Progenitor cell of endocrine pancreas (in vitro differentiated cells): ENCODE results near the gene URGCP. TPM values are rescaled to one million over a fixed set of nuclear protein-coding genes. Genes with fewer than 3 reads are reported as not detected.

Experiments used
- DNase-seq: peaks from one replicate; pipeline ENCODE4 v3.0.0; 2021; ENCODE audit warnings: low spot score; ENCODE audit not compliant: unreplicated experiment
- H3K27ac Mint-ChIP-seq: 2 replicates; pipeline ENCODE4 v1.8.0; 2021; ENCODE audit warnings: mild to moderate bottlenecking, moderate library complexity, mixed read lengths
- H3K27me3 Mint-ChIP-seq: 2 replicates; pipeline ENCODE4 v1.8.0; 2021; ENCODE audit warnings: mixed read lengths
- H3K36me3 Mint-ChIP-seq: 2 replicates; pipeline ENCODE4 v1.8.0; 2022; ENCODE audit warnings: mixed read lengths; ENCODE audit not compliant: insufficient read depth
- H3K4me1 Mint-ChIP-seq: 2 replicates; pipeline ENCODE4 v1.8.0; 2021; ENCODE audit warnings: low read depth, mixed read lengths
- H3K4me3 Mint-ChIP-seq: 2 replicates; pipeline ENCODE4 v1.8.0; 2021; ENCODE audit warnings: low read depth, mild to moderate bottlenecking, moderate library complexity, mixed read lengths
- H3K9me3 Mint-ChIP-seq: 2 replicates; pipeline ENCODE4 v1.8.0; 2021; ENCODE audit warnings: low read depth, mixed read lengths
- CTCF ChIP-seq: fragments of 200-600 bp; sonication (generic); IDR thresholded peaks from one replicate; pipeline ENCODE4 v1.5.0; 2021; ENCODE audit warnings: antibody characterized with exemption, mild to moderate bottlenecking; ENCODE audit not compliant: unreplicated experiment
- total RNA-seq: library from RNA; stranded (reverse); gene quantifications from 2 replicates; pipeline ENCODE4 v1.2.1, GENCODE V29; 2021

The URGCP gene
- total RNA-seq, 1 donor from 2014 or later, result 40.0 TPM

- Mint-ChIP-seq H3K36me3 (peaks cover 14% of the 10 kb centered on the region), H3K4me3 (peak overlapping the region; percentile 65), H3K4me1 (peaks cover 15% of the 10 kb centered on the region), H3K9me3 (peaks cover 3% of the 10 kb centered on the region), H3K27ac (peak overlapping the region; percentile 53), H3K27me3 (peaks cover 9% of the 10 kb centered on the region)
- DNase-seq, result no peak
- TF ChIP-seq CTCF, result no peak
Measured at GRCh38 chr7:43868681-43869005, 37.8 kb downstream of the URGCP start.

GRCh38 chr7:43868181-43868580 is 38.2 kb downstream of the URGCP start:
- H3K27ac Mint-ChIP-seq, result no peak overlapping the region

GRCh38 chr7:43865277-43865676 is 41.1 kb downstream of the URGCP start:
- peaks cover 14% of the 10 kb centered on the region for H3K36me3 Mint-ChIP-seq
- H3K27me3 Mint-ChIP-seq, result peaks cover 5% of the 10 kb centered on the region
- H3K27ac Mint-ChIP-seq, result peak overlapping the region; percentile 24
- no peak for TF ChIP-seq CTCF
- H3K9me3 Mint-ChIP-seq, result peaks cover 3% of the 10 kb centered on the region
- DNase-seq, result no peak
- peaks cover 18% of the 10 kb centered on the region for H3K4me1 Mint-ChIP-seq
- H3K4me3 Mint-ChIP-seq, result no peak overlapping the region

More at GRCh38 chr7:43868181-43868580, 38.2 kb downstream of the URGCP start:
- peaks cover 14% of the 10 kb centered on the region for H3K36me3 Mint-ChIP-seq
- peaks cover 9% of the 10 kb centered on the region for H3K27me3 Mint-ChIP-seq
- H3K4me3 Mint-ChIP-seq, result peak overlapping the region; percentile 65
- H3K4me1 Mint-ChIP-seq, result peaks cover 16% of the 10 kb centered on the region
- no peak for DNase-seq
- TF ChIP-seq CTCF, result no peak
- H3K9me3 Mint-ChIP-seq, result peaks cover 3% of the 10 kb centered on the region

GRCh38 chr7:43864126-43864525 is 42.3 kb downstream of the URGCP start:
- Mint-ChIP-seq H3K9me3 (peaks cover 7% of the 10 kb centered on the region), H3K27ac (no peak overlapping the region), H3K4me1 (peaks cover 13% of the 10 kb centered on the region), H3K27me3 (no peaks in the 10 kb centered on the region), H3K36me3 (peaks cover 14% of the 10 kb centered on the region), H3K4me3 (no peak overlapping the region)
- no peak for DNase-seq
- no peak for TF ChIP-seq CTCF

GRCh38 chr7:43856996-43857395 is 49.4 kb downstream of the URGCP start:
- no peak for DNase-seq
- H3K27me3 Mint-ChIP-seq, result no peaks in the 10 kb centered on the region
- H3K4me3 Mint-ChIP-seq, result no peak overlapping the region
- H3K36me3 Mint-ChIP-seq, result no peaks in the 10 kb centered on the region
- no peaks in the 10 kb centered on the region for H3K4me1 Mint-ChIP-seq
- peaks cover 4% of the 10 kb centered on the region for H3K9me3 Mint-ChIP-seq
- no peak overlapping the region for H3K27ac Mint-ChIP-seq
- no peak for TF ChIP-seq CTCF

GRCh38 chr7:43856316-43856715 is 50.1 kb downstream of the URGCP start:
- H3K4me1 Mint-ChIP-seq, result no peaks in the 10 kb centered on the region
- no peak overlapping the region for H3K27ac Mint-ChIP-seq
- H3K4me3 Mint-ChIP-seq, result no peak overlapping the region
- DNase-seq, result no peak
- H3K9me3 Mint-ChIP-seq, result peaks cover 4% of the 10 kb centered on the region
- H3K36me3 Mint-ChIP-seq, result no peaks in the 10 kb centered on the region
- no peaks in the 10 kb centered on the region for H3K27me3 Mint-ChIP-seq
- no peak for TF ChIP-seq CTCF
